Stimulated activated CD8-positive, alpha-beta memory T cell treated with anti-CD3 and anti-CD28 coated beads, Interleukin-12 subunit alpha, Interleukin-12 subunit beta, amount 100 ng/mL, for 4 hours (primary cell): ENCODE data around the gene FXYD4.

Experiments
- DNase-seq: peaks from one replicate; pipeline ENCODE4 v3.0.0-alpha.2; 2020; ENCODE audit warnings: low read depth

The FXYD4 gene

DNA sequence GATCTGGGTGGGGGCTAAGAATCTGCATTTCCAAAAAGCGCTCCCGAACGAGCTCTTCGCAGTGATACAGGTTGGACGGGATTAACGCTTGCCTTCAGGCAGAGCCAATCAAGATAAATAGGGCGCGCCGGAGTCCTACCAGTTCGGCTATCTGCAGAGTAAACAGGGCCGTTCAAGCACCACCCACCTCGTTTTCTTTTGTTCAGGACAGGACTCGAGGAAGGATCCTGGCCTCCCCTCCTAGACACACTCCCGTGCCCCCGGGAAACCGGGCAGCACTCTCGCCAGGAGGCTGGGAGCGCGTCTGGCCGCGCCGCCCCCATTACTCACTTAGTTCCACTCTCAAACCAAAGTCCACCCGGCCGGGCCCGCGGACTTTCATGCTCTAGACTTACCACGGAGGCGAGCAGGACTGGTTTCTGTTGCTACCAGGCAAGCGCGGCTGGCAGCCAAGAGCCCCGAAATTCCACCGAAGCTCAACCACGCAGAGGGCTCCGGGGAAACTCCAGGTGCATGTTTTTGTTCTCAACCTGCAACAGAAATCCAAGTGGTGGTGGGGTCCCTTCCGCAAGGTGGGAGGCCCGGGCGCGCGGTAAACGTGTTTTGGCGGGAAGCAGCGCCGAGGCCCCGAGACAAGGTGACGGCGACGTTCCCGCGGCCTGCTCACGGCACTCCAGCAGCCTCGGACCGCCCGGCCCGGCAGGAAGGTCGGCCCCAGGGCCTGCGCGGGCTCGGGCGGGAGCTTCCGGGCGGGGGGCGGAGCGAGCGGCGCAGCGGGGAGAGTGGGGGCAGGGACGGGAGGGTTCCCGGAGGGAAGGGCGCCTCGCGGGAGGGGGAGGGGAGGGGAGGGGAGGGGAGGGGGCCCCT is 24.9 kb downstream of the FXYD4 start:
- peak; percentile 48 for DNase-seq

DNA sequence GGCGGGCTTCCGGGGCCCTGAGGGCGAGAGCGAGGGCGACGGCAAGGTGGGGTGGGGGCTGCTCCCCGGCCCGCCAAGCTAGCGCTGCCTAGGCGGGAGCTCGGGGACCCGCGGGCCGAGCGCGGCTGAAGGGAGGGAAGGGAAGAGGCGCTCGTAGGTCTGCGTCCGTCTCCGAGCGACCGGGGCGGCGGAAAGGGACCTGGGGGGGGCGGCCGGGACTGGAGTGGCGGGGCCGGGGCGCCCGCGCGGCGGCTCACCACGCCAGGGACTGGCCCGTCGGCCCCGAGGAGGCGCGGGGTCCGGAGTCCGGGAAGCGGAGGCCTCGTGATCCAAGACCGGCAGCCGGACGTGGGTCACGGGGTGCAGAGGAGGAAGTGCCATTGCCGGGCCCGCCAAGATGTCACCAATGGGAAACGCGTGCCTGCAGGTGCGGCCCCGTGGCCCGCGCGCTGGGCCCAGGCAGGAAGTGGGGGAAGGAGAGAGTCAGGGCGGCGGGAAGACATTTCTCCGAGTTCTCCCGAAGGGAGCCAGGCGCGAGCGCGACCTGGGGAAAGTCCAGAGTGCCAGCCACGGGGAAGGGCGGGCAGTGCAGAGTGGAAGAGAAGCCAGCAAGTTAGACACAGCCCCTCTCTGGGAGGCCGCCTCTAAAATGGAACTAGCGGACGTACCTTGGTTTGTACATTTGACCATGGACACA is 25.6 kb downstream of the FXYD4 start:
- DNase-seq: peak; percentile 55

- no peak for DNase-seq
These were observed 27.5 kb downstream of the FXYD4 start for GRCh38 chr10:43398939-43399319.

GRCh38 chr10:43399320-43400310 is 28.2 kb downstream of the FXYD4 start:
- no peak for DNase-seq

GRCh38 chr10:43401627-43402026 is 30.2 kb downstream of the FXYD4 start:
- no peak for DNase-seq

DNA sequence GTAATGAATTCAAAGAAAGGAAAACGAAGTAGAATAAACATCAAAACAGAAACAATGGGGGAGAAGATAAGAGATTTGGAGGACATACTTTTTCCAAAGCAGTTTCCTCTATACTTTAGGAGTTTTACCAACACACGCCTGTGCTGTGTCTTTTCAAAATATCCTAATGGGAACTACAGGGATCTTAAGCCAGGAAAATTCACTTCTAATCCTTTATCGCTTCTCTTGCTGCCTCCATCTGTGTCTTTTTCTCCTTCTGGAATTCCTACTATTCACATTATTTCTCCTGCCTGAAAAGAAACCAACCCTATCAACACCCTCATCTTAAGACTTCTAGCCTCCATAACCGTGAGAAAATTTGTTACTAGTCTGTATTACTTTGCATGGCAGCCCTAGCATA is 30.7 kb downstream of the FXYD4 start:
- DNase-seq: no peak

GRCh38 chr10:43402880-43403452 is 31.5 kb downstream of the FXYD4 start:
- DNase-seq: no peak

GRCh38 chr10:43403911-43404703 is 32.7 kb downstream of the FXYD4 start:
- no peak for DNase-seq

GRCh38 chr10:43404704-43405084 is 33.3 kb downstream of the FXYD4 start:
- DNase-seq: no peak

- DNase-seq: peak; percentile 42
These were observed 35.7 kb downstream of the FXYD4 start for GRCh38 chr10:43407148-43407575.

GRCh38 chr10:43407576-43408330 is 36.3 kb downstream of the FXYD4 start:
- DNase-seq: peak; percentile 78

- no peak for DNase-seq
These were observed 36.9 kb downstream of the FXYD4 start for GRCh38 chr10:43408331-43408709.

DNA sequence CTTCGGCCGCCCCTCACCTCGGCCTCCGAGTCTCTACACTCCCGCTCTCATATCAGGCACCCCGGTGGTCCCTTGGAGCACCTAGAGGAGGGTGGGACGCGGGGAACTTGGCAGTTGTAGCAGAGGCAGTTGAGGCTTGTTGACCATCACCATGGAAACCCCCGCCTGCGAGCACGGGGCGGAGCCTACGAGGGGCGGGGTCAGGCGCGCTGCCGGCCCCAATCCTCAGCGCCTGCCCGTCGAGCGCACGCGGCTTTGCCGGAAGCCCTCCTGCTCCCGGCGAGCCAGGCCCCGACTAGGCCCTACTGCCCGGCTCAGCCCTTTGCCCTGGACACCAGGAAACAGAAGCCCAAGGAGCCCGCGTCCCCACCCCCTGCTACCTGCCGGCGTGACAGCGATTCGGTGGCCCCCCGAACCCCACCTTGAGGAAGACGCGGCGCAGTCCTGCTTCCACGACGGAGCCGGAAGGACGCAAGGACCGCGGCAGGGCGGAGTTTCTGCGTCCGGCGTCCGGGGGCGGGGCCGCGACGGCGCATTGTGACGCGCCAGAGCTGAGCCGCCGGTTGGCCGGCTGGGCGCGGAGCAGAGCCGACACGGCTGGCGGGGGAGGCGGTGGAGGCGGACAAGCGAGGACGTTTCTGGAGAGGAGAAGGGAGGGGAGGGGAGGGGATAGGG is 37.4 kb downstream of the FXYD4 start, which contains the start of gene HNRNPF:
Gene HNRNPF, minus strand, starts transcription at position 477 of the 675 bp plus-strand sequence. CDS start 21,302 bp downstream, outside the sequence.
- peak; percentile 94 for DNase-seq

DNA sequence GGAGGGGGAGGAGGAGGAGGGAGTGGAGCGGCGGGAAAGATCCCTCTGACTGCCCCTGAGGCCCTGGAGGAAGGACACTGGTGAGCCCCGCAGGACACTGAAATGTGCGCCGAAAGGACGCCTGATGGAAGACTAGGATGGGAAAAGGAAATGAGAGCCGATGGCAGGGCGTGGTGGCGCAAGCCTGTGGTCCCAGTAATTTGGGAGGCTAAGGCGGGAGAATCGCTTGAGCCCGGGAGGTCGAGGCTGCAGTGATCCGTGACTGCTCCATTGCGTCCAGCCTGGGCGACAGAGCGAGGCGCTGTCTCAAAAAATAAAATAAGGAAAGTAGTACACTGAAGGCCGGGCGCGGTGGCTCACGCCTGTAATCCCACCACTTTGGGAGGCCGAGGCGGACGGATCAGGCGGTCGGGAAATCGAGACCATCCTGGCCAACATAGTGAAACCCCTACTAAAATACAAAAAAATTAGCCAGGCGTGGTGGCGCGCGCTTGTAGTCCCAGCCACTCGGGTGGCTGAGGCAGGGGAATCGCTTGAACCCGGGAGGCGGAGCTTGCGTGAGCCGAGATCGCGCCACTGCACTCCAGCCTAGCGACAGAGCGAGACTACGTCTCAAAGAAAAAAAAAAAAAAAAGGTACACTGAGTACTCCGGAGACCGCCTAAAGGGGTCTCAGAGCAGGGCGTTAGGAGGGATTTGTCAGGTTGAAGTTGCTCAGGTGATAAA is 38.1 kb downstream of the FXYD4 start:
- peak; percentile 42 for DNase-seq

GRCh38 chr10:43410345-43410744 is 38.9 kb downstream of the FXYD4 start:
- DNase-seq: no peak

DNA sequence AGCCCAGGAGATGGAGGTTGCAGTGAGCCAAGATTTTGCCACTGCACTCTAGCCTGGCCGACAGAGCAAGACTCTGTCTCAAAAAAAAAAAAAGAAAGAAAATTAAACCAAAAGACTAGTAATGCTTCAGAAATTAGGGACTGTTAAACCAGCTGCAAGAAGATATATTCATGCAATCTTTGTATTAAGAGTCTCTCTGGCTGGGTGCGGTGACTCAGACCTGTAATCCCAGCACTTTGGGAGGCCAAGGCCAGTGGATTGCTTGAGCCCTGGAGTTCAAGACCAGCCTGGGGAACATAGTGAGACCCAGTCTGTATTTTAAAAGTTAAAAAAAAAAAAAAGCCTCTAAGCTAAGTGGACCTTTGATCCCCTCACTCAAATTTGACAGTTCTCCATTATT is 40.1 kb downstream of the FXYD4 start:
- no peak for DNase-seq

- no peak for DNase-seq
These were observed 44.1 kb downstream of the FXYD4 start for GRCh38 chr10:43415544-43415943.

DNA sequence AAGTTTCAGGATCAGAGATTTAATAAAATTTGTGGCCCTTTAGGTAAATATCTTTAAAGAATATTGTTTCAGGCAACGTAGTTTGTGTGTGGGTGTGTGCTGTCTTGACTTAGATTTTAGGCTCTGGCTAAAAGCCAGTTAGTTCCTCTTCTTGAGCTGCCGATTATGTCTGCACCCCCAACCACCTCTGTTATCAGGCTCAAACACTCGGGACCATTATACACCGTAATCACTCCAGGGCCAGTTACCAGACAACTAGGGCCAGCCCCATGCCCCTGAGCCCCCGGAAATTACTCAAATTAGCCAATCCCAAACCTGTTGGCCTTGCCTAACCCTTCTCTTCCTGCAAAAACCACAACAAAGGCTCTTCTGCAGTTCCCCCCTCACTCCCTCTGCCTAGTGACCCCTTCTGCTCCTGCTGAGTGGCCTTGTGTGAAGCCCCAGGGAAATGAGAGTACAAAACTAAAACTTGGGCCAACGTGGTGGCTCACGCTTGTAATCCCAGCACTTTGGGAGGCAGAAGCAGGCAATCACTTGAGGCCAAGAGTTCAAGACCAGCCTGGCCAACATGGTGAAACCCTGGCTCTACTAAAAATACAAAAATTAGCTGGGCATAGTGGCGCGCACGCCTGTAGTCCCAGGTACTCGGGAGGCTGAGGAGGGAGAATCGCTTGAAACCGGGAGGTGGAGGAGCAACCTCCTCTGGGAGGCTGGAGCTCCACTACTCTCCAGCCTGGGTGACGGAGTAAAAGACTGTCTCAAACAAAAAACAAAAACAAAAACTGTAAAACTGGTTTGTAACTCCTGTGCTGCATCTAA is 46.7 kb downstream of the FXYD4 start:
- DNase-seq: peak; percentile 37
